Kidney capillary endothelial cell (primary cell): ENCODE measurements around the gene USH2A.
A peak's percentile ranks its signal among the peaks of the same experiment; 100 is the strongest.

Source experiments
- DNase-seq: peaks from one replicate; pipeline ENCODE4 v3.0.0-alpha.2; 2018; ENCODE audit warnings: low spot score

USH2A gene

DNA sequence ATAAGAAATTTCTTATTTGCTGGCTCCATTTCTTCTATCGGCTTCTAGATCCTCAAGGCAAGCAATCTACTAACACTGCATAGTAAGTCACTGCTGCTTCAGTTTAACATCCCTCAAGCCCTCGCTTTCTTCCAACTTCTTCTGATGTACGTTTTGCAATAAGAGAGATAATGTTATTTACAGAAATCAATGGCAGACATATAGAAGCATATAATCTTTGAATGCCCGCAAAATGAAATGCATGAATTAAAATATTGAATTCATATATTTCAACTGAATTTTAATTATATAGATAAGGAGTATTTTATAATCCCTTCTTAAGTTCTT lies 712.4 kb downstream of the USH2A start:
- DNase-seq = no peak

- peak; percentile 17 for DNase-seq
These were observed 713.0 kb downstream of the USH2A start for GRCh38 chr1:215710036-215710898.

DNA sequence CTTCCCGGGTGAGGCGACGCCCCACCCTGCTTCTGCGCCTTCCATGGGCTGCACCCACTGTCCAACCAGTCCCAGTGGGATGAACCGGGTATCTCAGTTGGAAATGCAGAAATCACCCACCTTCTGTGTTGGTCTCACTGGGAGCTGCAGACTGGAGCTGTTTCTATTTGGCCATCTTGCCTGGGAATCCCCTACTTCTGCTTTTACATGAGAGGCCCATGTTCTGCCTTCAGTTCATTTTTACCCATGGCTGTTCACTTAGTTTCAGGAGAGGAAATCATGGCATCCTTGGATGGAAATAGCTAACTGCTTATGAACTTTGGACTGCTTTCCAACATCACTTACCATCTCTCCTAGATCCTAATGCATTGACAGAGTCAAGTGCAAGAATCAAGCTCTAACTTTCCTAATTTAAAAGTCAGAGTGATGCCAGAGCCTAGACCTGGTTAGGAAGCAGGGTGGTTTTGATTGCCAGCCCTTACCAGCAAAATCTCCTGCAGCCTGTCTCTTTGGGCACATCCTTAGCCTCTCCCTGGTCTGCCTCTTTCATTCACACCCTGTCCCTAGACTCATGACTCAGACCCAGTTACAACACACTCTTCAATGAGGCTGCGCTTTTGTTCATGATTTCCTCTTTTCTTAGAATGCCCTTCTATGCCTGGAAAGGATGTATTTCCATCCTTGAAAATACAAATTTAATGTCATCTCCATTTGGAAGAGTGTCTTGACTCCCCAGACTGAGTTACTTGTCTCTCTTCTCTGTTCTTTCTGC lies 719.0 kb downstream of the USH2A start:
- no peak for DNase-seq

DNA sequence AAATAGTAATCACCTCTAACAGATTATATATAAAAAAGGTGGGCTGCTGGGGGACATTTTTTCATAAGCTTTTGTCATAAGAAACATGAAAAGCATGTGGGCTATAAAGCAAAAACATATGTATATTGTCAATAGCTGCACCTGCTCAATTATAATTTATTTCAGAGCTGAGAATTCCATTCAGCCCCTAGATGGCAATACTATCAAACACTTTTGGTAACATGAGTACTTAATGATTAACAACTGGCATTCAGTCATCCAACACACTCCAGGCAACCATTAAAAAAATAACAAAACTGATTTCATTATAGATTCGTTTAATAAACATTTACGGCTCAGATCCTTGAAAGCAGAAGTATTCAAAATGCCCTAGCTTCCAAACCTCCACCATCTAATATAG lies 741.0 kb downstream of the USH2A start:
- no peak for DNase-seq

DNA sequence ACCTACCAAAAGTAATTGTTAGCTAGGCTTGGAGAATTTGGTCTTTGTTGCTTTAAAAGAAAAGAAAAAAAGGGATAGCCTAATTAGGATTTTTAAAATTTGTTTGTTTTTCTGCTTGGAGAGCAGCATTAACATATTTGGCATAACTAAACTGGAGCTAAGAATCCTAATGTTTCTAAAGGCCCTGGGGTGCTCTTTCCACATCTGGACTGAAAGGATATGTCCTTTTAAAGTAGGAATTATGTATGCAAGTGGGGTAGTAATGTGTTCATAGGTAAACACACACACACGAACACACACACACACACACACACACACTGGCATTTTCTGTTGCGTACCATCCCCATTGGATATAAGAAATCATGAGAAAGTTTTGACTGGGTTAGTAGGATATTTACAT lies 742.2 kb downstream of the USH2A start:
- no peak for DNase-seq

- no peak for DNase-seq
These were observed 744.0 kb downstream of the USH2A start for GRCh38 chr1:215679231-215679630.

DNA sequence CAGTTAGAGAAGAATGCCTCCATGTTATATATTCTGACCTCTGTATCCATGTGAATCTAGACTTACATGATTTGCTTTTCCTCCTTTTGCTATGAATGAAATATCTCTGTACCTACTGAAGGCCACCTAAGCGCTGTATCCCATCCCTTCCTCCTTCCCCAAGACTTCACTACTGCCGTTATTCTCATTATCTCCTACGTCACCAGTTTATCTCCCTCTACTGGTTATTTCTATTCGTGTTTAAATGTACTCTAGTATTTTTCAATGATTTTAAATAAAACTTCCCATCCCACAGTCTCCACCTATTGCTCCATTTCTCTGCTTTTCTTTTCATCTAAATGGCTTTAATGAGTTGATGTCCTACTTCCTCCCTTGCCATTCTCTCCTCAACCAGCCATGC lies 746.1 kb downstream of the USH2A start:
- no peak for DNase-seq

DNA sequence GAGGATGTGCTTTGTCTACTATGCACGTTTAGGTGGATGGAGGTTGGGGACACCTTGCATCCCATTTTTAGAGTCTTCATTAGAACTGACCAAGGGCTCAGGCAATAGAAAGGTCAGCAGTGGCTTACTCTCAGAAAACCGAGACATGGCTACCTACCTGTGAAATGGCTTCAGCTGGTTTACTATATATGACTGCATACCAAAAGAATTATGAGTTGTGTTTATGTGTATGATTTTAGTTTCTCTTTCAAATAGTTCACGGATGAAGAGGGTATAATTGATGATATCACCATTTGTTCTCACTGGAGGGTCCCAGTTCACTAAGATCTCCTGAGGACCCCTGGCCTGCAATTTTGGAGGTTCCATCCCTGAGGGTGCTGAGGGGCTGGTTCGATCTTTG lies 749.3 kb downstream of the USH2A start:
- DNase-seq = no peak

DNA sequence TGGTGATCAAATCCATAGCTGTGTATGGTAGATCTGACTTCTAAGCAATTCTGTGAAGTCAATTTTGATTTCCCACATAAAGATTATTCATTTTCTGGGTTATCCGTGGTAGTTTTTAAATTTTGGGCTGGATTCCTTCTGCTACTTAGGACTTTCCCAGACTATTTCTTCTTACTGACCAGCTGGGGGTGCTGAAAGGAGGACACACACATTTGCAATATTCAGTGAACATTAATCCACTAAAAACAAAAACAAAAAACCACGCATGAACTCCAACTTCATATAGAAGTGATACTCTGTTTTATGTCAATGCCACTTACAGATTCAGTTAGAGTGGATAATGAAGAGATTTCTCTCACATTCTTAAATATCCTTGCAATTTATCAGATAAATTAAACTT lies 750.8 kb downstream of the USH2A start:
- no peak for DNase-seq

DNA sequence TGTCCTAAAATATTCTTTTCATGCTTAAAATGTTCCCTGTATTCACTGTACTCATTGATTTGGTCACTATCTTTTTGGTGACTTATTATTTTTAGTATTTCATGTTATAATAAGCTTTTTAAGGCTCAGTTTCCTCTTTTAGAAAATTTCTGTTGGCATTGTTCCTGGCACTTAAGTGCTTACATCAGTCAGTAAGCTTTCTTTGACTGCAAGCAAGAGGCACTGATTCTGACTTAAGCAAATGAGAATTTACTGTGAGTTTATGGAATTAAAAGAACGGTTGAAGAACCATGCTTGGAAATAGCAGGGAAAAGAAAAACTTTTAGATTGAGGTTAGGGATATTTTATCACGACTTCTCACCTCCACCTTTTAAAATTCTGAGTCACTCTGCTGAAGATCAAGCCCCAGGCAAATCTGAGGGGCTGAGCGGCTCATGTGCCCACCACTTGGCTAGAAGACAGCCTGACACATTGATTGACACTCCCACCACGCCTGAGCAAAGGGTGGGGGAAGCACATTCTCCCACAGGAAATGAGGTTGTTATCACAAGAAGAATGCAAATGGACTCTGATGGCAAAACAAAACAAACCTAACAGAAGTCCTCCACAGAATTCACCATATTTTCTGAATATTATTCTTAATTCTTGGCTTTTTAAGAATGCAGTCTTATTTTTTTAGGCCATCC lies 753.3 kb downstream of the USH2A start:
- no peak for DNase-seq

- no peak for DNase-seq
These were observed 755.5 kb downstream of the USH2A start for GRCh38 chr1:215667761-215668160.

DNA sequence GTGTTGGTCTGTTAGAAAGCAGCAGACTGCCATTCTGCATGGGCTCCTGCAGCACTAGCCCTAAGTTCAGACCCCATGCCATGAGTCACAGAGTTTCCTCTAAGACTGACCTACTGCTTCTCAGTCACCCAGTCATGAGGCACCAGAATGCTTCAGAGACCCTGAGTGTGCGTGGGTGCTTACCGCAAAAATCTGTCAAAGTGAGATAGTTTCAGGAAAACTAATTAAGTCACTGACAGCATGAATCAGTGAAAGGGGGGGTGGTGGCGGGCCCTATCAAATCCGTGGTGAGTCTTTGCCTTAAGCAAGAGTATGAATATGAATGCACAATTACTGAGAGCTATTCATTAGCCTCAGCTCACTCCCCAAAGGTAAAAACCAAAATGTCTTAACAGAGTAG lies 758.0 kb downstream of the USH2A start:
- DNase-seq = no peak

GRCh38 chr1:215661033-215661432 lies 762.2 kb downstream of the USH2A start:
- DNase-seq = no peak

DNA sequence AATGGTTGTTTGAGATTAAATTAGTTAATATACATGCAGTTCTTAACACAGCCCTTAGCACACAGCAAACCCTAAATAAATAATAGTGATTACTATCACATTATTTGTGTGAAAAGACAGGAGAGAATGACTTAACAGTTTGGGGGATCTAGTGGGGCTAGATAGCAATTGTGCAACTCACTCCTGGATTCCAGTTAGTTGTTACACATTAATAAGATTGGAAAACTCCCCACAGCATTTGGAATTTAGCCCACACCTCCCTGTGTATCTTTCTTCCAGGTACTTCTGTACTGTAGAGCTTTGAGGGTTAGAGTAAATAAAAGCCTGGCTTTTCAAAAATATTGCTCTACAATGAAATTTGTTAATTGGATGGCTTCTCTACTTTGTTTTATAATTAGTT lies 763.0 kb downstream of the USH2A start:
- no peak for DNase-seq

- no peak for DNase-seq
These were observed 766.2 kb downstream of the USH2A start for GRCh38 chr1:215657047-215657446.

DNA sequence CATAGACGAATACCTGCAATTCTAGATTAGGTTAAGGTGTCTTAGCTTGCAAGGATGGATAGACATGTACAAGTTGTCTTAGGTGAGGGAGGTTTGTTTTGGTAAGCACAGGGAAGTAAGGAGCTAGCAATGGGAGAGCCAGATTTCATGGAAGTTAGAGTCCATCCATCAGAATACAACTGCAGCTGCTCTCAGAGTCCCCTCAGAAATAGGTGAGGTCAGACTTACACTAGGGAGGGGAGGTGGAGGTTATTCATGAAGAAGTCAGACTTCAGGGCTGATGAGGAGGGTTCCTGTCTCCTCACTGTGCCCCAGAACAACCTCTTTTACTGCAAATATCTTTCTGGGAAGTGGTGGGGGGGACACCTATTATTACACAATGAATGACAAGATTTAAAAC lies 770.9 kb downstream of the USH2A start:
- no peak for DNase-seq

DNA sequence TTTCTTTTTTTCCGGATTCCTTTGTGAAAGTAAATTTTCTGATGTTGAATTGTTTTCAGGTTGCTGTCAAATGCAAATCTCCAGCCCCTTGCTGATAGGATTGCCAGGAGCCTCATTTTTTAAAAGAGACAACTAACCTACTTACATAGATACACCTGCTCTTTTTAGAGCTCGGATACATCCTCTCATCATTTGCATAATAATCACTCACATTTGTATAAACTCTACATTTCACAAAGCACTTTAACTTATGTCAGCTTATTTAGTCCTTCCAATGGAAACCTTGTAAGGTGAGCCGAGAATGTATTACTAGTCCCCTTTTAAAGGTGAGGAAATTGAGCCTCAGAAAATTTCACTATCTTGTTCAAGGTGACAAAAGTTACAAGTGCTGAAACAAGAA lies 771.4 kb downstream of the USH2A start:
- no peak for DNase-seq

DNA sequence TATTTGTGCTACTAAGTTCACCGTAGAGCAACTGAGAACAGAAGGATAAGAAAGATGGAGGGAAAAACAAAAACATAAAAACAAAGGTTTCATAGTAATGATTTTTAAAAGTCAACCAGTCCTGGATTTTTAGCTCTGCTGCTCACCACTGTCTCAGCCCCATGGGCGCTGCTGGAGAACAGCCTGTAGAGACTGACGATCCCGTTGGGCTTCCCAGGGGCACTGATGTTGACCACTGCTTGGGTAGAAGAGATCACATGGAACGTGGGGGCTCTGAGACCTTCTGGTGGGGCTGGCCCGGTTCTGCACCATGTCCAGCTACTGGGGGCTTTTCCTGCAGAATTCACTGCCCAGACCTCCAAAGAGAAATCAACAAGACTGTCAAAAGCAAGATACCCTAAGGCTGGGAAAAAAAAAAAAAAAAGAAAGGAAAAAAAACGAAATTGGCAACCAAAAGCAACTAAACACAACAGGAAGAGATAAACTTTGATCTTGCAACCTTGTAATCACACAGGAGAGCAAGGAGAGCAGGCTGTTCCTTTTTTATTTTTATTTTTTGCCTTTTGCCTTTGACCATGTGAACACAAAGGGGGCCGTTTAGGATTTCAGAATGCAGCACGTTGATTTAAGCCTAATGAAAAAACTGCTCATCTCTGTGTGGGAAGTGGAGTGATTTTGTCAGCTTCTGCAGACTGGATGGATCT lies 772.6 kb downstream of the USH2A start:
- no peak for DNase-seq

DNA sequence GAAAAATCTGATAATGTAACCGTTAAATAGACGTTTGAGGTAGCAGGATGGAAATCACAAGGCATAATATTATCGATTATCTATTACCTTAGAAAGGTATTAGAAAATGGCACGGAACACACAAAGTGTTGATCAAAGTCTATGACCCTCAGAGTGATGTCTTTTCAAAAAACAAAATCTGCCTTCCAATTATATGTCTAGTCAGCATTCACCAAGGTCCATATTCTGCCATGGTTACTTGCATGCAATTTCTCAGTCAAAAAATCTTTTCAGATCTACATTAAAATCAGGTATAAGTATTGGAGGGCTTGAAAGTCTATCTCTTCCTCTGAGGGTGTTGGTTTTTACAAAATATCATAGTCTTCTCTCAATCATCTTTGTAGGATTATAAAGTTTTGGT lies 774.3 kb downstream of the USH2A start:
- DNase-seq = no peak

DNA sequence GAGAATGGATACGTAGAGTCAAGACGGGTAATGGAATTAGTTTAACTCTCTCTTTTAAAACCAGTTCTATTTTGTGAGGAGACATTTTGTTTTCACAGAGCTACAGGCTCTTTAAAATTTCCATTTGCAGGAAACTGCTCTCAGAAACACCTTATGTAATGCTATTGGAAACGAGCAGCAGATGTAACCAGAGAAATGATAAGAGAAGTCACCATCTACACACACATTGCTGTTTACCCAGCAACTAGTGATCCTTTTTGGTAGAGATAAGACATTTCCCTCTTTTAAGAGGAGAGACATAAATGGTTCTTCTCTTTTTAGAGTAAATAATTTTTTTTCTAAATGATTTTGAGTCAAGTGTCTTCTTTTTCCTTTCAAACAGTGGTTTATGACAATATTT lies 775.5 kb downstream of the USH2A start:
- DNase-seq = no peak

GRCh38 chr1:215645861-215646260 lies 777.4 kb downstream of the USH2A start:
- DNase-seq = no peak

DNA sequence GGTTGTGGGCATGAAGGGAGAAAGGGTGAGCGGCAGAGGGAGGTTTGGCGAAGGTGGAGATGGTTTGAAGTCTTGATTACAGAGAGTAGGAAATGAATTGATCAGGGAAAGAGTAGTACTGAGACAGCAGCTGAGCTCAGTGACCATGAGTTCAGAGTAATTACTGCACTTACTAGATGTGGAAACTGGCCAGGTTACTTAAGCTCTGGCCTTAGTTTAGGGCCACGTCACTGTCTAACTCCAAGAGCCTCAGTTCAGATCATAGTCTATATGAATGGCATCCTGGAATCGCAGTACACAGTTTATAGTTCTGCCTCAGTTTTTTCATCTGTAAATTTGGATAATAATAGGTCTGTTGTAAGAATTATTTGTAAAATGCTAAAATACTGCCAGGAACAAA lies 778.1 kb downstream of the USH2A start:
- no peak for DNase-seq
